NCI-H345 (cell line): Measurements from ENCODE around the gene KIF11.

Experiments used
- DNase-seq: peaks from one replicate; lab custom pipeline; 2025; lab: John Stamatoyannopoulos, UW

KIF11 gene

DNA sequence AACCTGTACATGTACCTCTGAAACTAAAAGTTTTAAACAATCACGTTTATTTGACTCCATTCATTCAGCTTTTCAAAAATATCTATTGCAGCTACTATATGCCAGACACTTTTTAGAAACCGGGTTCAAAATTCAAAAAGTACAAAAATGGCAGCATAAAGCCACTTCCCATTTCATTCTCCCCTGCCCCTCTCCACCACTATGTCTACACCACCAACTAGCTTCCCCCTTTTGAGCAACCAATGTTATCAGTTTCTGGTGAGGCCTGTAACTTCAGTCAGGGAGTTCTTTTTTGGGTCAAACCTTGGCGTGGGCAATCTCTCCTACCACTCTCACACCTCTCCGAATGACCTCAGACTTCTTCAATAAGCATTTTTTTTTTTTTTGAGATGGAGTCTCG is 85.3 kb downstream of the KIF11 start:
- DNase-seq = no peak

- DNase-seq = no peak
Observed at GRCh38 chr10:92681306-92681834, 88.4 kb downstream of the KIF11 start.

- DNase-seq = no peak
Observed at GRCh38 chr10:92688573-92688926, 95.6 kb downstream of the KIF11 start.

- no peak for DNase-seq
Observed at GRCh38 chr10:92688927-92689662, 96.2 kb downstream of the KIF11 start.

- DNase-seq = peak; percentile 21
Observed at GRCh38 chr10:92689663-92690210, 96.8 kb downstream of the KIF11 start, which contains the start of gene HHEX. Gene HHEX, plus strand, starts transcription at chr10:92689955. Its CDS starts 32 bp downstream, at chr10:92689987.

DNA sequence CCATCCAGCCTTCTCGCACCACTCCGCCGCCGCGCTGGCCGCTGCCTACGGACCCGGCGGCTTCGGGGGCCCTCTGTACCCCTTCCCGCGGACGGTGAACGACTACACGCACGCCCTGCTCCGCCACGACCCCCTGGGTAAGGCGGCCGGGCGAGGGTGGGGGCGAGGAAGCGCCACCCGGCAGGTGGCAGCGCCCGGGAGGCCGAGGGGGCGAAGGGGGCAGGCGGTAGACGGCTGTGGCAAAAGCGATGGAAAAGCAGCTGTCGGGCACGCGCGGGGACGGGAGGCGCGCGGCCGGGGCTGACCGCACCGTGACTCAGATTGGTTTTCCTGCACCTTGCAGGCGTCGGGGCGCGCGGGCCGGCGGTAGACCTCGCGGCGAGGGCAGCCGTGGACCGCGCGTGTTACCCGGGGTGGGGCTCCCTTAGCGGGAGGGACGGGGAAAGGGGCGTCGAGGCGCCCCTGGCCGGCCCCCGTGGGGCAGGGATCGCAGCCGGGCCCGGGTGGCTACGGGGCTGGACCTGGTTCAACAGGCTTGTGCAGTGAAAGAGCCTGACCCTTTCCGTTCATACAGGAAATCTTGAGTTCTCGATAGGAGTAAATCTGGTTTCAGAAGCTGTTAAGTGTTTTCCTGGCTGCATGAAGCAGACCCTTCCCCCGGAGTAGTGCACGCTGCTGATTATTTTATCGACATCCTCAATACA is 97.4 kb downstream of the KIF11 start:
- no peak for DNase-seq

- DNase-seq = no peak
Observed at GRCh38 chr10:92690915-92691590, 98.1 kb downstream of the KIF11 start.

DNA sequence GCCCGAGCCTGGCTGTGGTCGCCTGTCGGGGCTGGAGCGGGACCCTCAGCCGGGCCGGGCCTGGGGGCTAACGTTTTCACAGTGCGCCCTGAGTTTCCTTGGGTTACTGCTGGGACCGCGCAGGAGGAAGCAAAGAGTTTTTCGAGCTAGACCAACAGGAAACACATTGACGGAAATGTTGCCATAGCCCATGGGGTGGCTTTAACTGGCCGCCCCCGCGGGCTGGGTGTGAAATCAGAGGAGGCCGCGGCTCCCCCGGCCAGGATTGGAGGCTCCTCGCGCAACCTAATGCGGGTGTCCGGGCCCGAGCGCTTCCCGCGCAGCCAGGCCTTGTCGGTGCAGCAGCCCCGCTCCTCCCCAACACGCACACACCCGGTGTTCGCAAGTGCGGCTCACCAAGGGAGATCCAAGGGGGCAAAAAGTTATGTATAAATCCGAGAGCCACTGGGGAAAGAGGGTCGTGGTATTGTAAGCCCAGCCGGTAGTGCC is 98.7 kb downstream of the KIF11 start:
- DNase-seq = no peak

DNA sequence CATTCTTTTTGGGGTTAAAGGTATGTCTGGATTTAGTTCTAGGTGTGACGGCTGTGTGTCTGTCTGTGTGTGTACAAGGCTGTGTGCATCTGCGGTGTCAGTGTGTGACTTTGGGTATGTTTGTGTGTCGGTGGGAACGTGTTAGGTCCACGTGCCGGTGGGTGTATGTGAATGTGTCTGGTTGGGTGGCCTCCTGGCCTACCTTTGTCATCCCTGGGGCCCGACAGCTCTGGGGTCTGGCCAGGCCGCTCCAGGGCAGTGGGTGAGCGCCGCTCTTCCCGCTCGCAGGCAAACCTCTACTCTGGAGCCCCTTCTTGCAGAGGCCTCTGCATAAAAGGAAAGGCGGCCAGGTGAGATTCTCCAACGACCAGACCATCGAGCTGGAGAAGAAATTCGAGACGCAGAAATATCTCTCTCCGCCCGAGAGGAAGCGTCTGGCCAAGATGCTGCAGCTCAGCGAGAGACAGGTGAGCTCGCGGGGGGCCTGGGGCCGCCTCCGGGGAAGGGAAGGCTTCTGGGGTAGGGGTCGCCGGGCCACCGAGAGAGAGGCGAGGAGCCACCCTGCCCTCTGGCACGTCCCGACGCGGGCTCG is 99.2 kb downstream of the KIF11 start:
- DNase-seq = no peak

DNA sequence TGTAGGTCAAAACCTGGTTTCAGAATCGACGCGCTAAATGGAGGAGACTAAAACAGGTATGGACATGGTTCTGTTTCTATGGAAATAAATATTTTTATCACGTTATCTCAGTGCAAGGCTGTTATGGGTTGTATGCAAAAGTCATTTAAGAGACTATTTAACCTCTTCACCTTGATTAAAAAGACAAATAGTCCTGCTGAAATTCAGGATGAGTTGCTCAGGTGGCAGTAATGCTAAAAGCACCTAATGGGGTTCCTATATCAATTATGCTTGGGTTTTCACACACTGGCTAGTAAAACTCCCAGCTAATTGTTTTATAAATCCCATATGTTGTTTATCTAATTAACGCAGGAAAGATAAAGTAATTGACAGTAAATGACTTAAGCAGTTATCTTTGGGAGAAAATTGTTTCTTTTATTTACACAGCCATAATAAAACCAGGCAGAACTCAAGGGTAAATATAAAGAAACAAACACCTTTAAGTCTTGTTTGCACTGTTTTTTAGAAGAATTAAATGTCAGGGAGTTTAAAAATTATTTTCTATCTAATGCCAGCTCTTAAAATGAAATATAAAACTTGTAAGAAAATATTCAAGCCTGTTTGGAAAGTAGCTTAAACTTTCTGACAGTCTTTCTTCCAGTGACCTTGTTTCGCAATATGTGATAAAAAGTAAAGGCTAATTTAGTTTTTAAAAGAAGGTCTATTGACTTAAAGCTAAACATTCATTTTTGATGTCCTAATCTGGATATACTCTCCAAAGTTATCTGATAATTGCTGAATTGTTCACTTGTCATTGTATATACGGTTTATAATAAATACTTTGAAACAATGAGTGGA is 100.0 kb downstream of the KIF11 start:
- no peak for DNase-seq

GRCh38 chr10:92693534-92693893 is 100.6 kb downstream of the KIF11 start:
- DNase-seq = no peak

DNA sequence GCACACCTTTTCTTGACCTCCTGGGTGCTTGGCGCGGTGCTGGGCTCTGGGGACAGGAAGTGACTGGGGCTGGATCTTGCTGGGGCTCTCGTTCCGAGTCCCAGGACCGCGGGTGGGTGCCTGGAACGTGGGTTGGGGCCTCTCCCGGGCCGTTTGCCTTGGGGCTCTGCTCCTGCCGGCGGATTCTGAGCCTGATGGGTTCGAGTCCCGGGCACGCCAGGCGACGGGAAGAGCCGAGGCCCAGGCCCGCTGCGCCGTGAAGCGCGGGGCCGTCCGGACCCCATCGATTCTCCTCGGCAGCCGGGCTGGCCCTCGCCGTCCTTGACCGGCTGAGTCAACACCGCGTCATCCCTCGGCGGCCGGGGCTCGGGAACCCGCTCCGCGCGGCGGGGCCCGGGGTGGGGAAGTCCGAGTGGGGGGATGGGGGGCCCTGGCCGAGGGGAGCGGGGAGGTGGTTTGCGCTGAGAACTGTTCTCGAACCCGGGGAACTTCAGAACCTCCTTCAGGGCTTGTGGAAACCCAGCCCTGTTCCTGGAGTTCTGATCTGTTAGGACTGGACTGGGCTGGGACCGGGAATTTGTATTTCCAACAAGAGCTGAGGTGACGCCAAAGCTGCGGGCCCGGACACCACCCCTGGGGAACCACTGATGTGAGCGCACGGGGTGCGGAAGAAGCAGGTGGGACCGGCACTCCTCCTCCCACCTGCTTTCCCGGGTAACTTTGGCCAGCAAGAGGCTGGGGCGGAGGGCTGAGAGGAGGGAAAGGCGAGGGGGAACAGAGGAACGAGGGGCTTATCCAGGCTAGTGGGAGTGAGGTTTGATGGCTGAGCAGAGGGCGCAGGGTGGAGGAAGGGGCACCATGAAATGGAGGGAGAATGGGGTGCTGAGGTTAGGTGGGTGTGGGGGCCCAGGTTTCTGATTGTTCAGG is 103.0 kb downstream of the KIF11 start:
- no peak for DNase-seq

GRCh38 chr10:92696606-92697383 is 103.9 kb downstream of the KIF11 start:
- no peak for DNase-seq

GRCh38 chr10:92697663-92698511 is 105.0 kb downstream of the KIF11 start:
- DNase-seq = no peak

- DNase-seq = no peak
Observed at GRCh38 chr10:92699193-92699517, 106.2 kb downstream of the KIF11 start.

- DNase-seq = peak; percentile 5
Observed at GRCh38 chr10:92699518-92700381, 106.8 kb downstream of the KIF11 start.

DNA sequence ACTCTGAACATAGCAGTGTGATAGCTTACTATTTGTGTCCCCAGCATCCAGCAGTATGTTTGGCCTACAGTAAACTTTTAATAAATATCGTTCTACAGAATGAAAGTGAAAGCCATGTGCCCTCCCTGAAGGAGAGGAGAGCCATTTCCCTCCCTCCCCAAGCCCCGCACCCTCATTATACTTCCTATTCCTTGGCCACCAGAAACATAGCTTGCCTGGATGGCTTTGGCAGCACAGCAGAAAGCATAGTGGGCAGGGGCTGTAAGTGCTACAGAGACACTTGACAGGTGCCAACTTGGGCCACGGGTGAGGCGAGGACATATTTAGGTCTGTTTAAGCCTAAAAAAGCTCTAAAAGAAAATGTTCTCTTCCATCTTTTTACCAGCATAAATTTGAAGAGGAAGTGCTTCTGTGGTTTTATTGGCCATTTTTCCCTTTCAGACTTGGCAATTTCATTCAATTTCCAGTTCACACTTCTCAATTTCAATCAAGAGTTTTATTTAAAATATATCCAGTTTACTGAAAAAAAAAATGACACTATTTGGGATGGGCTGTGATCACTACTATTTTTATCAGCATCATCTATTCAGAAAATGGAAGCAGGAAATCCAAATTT is 109.5 kb downstream of the KIF11 start:
- no peak for DNase-seq
